ENCODE measurements around the gene LY86.

- TF ChIP-seq CHD2 (IDR thresholded peaks at IDR 0.05; ENCODE audit: borderline replicate concordance, low read depth, low read length) (no peak), CTCF (IDR thresholded peaks at IDR 0.05 in 2 of 3, conservative IDR thresholded peaks at IDR 0.05 in 1 of 3; ENCODE audit: control insufficient read depth in 2 of 3, extremely low read depth in 1 of 3, insufficient read depth in 1 of 3, low read depth in 3 of 3, low read length in 3 of 3) (no peak), JUND (IDR thresholded peaks at IDR 0.05; ENCODE audit: low read depth, low read length) (no peak), MAX (IDR thresholded peaks at IDR 0.05; ENCODE audit: low read depth, low read length) (no peak), TCF3 (IDR thresholded peaks at IDR 0.05; ENCODE audit: borderline replicate concordance, insufficient read depth, low read depth, low read length) (no peak), EP300 (IDR thresholded peaks at IDR 0.05; ENCODE audit: borderline replicate concordance in 1 of 2, control insufficient read depth in 1 of 2, low read depth in 2 of 2, low read length in 2 of 2) (no peak), POLR2AphosphoS2 (IDR thresholded peaks at IDR 0.05; ENCODE audit: low read depth, low read length) (no peak), EZH2 (IDR thresholded peaks at IDR 0.05; ENCODE audit: borderline replicate concordance, control insufficient read depth, low read depth, low read length) (no peak), POLR2AphosphoS5 (IDR thresholded peaks at IDR 0.05; ENCODE audit: low read length) (no peak), POLR2A (IDR thresholded peaks at IDR 0.05; ENCODE audit: low read depth, low read length) (no peak), TAF1 (IDR thresholded peaks at IDR 0.05; ENCODE audit: borderline replicate concordance, low read depth, low read length) (no peak), ESRRA (IDR thresholded peaks at IDR 0.05; ENCODE audit: low read length) (no peak), BCL3 (IDR thresholded peaks at IDR 0.05; ENCODE audit: borderline replicate concordance, insufficient read depth, low read depth, low read length, poor library complexity, severe bottlenecking) (no peak), ATF2 (IDR thresholded peaks at IDR 0.05; ENCODE audit: low read length) (no peak)
Observed at GRCh38 chr6:6577735-6578134, 10.8 kb upstream of the LY86 start.

Measured in GM12878 (cell line).